ACC112 (cell line): ENCODE results near the gene MAST4.

Source experiments
- H2AFZ ChIP-seq: fragments of 200-600 bp; sonication (generic); one replicate; pipeline ENCODE4 v1.6.0; 2017; ENCODE audit warnings: antibody characterized with exemption, low read length; ENCODE audit not compliant: unreplicated experiment
- H3K27ac ChIP-seq: fragments of 200-600 bp; sonication (generic); 2 replicates; pipeline ENCODE4 v1.5.1; 2014; ENCODE audit warnings: low read depth, mild to moderate bottlenecking, antibody characterized with exemption, low read length, moderate library complexity
- H3K27me3 ChIP-seq: fragments of 200-600 bp; sonication (generic); 2 replicates; pipeline ENCODE4 v1.6.1; 2014; ENCODE audit warnings: mild to moderate bottlenecking, antibody characterized with exemption, low read length, moderate library complexity, mixed read lengths; ENCODE audit not compliant: insufficient read depth
- H3K36me3 ChIP-seq: fragments of 200-600 bp; sonication (generic); 2 replicates; pipeline ENCODE4 v1.6.1; 2016; ENCODE audit warnings: mild to moderate bottlenecking, antibody characterized with exemption, low read length, moderate library complexity, mixed read lengths; ENCODE audit not compliant: insufficient read depth
- H3K4me1 ChIP-seq: fragments of 200-600 bp; sonication (generic); one replicate; pipeline ENCODE4 v1.6.1; 2016; ENCODE audit warnings: low read length, mixed read lengths; ENCODE audit not compliant: insufficient read depth, unreplicated experiment, control insufficient read depth
- H3K4me3 ChIP-seq: fragments of 200-600 bp; sonication (generic); 2 replicates; pipeline ENCODE4 v1.5.1; 2014; ENCODE audit warnings: mild to moderate bottlenecking, low read depth, low read length
- H3K79me2 ChIP-seq: fragments of 200-600 bp; sonication (generic); one replicate; pipeline ENCODE4 v1.6.0; 2016; ENCODE audit warnings: low read length; ENCODE audit not compliant: control insufficient read depth, unreplicated experiment, insufficient read depth

Gene MAST4

DNA sequence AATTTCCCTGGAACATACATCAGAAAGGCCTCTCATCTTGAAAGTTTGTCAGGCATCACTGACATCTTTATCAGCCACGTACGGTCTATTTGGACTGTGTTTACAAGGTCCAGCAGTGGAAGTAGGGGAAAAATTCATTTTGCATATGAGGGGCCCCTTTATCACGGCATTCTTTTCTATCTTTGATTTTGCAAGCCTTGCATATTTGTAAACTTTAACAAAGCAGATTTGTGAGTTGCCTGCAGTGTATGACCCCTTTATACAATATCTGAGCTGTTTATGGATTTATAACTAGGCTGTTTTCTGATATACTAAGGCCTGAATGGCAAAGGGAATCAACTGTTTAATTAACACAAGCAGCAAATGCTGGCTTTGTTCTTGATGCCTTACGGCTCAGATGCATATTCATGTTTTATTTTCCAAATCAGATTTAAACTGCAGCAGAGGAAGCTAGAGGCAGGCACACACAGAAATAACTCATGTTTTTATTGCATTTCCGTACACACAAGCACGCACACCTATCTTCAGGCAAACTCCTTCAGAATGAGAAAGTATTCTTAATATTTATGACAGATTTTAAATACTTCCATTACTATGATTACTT lies 539.3 kb downstream of the MAST4 start:
- no peak overlapping the region for H2AFZ ChIP-seq
- no peak overlapping the region for H3K4me3 ChIP-seq
- H3K27me3 ChIP-seq, result no peaks in the 10 kb centered on the region
- no peaks in the 10 kb centered on the region for H3K4me1 ChIP-seq
- no peaks in the 10 kb centered on the region for H3K79me2 ChIP-seq
- no peaks in the 10 kb centered on the region for H3K36me3 ChIP-seq
- no peak overlapping the region for H3K27ac ChIP-seq

DNA sequence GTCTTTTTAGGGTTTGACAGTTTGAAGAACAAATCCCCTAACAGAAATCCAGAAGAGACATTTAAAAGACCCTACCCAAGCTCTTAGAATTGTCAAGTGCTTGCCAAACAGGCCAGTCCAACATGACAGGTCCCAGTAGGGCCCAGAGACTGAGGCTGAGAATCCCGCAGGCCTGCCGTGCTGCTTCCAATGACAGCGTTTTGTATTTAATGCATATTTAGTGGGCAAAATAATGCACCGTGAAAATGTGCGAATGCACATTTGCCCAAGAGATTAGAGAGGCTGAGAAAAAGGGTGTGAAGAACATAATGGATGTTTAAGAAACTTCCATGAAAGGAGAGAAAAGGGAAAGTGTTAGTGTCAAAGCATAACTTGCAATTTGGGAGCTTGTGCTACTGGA lies 542.8 kb downstream of the MAST4 start:
- H2AFZ ChIP-seq, result no peak overlapping the region
- no peak overlapping the region for H3K4me3 ChIP-seq
- no peaks in the 10 kb centered on the region for H3K27me3 ChIP-seq
- H3K79me2 ChIP-seq, result no peaks in the 10 kb centered on the region
- no peaks in the 10 kb centered on the region for H3K4me1 ChIP-seq
- H3K27ac ChIP-seq, result no peak overlapping the region
- no peaks in the 10 kb centered on the region for H3K36me3 ChIP-seq

DNA sequence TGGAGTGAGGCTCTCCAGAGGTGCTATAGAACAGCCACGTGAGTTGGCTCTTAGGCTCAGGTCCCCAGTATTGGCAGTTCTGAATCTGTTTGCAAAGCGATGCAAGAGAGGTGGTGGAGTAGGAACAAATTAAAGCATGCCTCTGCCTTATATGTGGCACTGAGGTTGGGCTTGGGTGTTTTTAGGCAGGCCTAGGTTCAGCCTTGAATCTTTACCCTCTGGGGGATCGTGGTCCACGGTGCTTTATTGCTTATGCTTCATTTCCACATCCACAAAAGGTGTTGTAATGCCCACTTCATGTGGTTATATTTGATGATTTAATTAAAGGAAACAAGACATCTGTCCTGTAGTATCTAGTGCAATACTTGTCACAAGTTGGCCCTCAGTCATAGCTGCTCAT lies 544.2 kb downstream of the MAST4 start:
- H3K27ac ChIP-seq, result no peak overlapping the region
- no peaks in the 10 kb centered on the region for H3K79me2 ChIP-seq
- no peaks in the 10 kb centered on the region for H3K27me3 ChIP-seq
- peaks cover 2% of the 10 kb centered on the region; the same call in 1 of the 2 replicates for H3K36me3 ChIP-seq
- H2AFZ ChIP-seq, result no peak overlapping the region
- H3K4me1 ChIP-seq, result no peaks in the 10 kb centered on the region
- H3K4me3 ChIP-seq, result no peak overlapping the region

DNA sequence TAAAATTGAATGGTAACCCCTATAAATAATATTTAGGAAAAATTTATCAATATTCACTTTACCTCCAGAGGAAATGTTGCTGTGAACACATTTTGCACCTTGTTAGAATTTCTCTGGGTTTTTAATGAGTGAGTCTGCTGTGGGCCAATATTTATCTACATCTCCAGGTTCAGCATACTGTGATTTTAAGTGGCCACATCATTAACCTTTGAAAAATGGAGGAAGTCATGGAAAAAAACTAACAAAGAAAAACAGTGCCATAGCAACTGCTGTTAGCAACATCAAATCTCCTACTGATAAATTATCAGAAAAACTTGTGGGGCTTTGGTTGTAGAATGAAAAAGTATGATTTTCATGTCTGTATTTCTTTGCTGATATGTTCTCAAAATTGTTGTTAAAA lies 545.5 kb downstream of the MAST4 start:
- no peaks in the 10 kb centered on the region for H3K27me3 ChIP-seq
- no peak overlapping the region for H2AFZ ChIP-seq
- H3K36me3 ChIP-seq, result peaks cover 2% of the 10 kb centered on the region; the same call in 1 of the 2 replicates
- no peaks in the 10 kb centered on the region for H3K79me2 ChIP-seq
- no peak overlapping the region for H3K4me3 ChIP-seq
- no peaks in the 10 kb centered on the region for H3K4me1 ChIP-seq
- H3K27ac ChIP-seq, result no peak overlapping the region

DNA sequence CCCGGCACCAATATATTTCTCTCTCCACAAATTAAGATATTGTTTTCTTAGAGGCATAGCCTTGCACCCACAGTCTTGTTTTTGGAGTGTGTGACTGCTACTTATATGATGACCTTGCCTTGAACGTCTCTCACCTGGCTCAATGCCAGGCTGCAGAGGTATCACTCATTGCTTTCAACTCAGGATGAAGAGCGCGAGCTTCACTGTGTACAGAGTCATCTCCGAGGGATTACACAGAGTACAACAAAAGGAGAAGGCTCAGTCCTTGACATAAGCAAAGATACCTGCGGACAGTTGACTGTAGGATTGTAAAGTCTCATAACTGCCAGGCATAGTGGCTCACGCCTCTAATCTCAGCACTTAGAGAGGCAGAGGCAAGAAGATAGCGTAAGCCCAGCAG lies 546.6 kb downstream of the MAST4 start:
- Histone ChIP-seq H3K79me2 (no peaks in the 10 kb centered on the region), H2AFZ (no peak overlapping the region), H3K27ac (no peak overlapping the region), H3K4me3 (no peak overlapping the region), H3K36me3 (peaks cover 2% of the 10 kb centered on the region; the same call in 1 of the 2 replicates), H3K27me3 (no peaks in the 10 kb centered on the region), H3K4me1 (no peaks in the 10 kb centered on the region)

DNA sequence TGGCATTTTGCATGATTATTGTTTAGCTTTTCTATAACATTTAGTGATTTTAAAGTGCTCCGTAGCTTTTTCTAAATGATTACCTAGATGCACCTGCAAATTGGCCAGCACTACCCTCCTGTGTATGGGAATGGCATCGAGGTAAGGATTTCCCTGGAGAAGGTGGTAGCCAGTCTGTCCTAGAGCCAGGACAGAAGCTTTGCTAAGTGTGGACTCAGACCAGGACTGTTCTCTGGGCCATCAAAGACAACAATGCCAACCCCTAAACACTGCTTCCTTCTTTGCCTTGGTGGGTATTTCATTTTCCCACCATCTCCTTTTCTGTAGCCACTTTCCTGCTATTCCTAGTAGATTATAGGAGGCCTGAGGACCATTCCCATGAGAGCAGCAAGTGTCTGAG lies 547.4 kb downstream of the MAST4 start:
- H3K79me2 ChIP-seq, result no peaks in the 10 kb centered on the region
- H3K27me3 ChIP-seq, result no peaks in the 10 kb centered on the region
- no peak overlapping the region for H3K27ac ChIP-seq
- peaks cover 2% of the 10 kb centered on the region; the same call in 1 of the 2 replicates for H3K36me3 ChIP-seq
- H3K4me1 ChIP-seq, result peaks cover under 1% of the 10 kb centered on the region
- H3K4me3 ChIP-seq, result no peak overlapping the region
- no peak overlapping the region for H2AFZ ChIP-seq

DNA sequence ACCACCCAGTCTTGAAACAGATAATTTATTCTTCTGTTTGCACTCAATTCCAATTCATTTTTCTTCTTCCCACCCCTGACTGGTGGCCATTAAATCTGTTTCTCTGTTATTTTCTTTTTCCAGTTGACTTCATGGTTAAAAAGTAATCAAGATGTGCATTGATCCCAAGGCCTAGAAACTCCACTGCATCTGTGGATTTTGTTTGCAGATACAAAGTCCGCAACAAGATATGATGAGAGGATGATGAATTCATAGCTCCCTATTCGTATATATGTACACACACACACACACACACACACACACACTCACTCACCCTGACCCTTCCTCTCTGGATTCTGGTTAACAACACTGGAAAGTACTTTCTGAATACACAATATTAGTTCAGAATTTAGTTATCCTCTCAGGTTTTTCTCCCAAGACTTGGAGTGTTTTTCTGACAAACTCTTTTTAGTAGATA lies 548.0 kb downstream of the MAST4 start:
- Histone ChIP-seq H2AFZ (no peak overlapping the region), H3K4me3 (no peak overlapping the region), H3K27me3 (no peaks in the 10 kb centered on the region), H3K36me3 (peaks cover 2% of the 10 kb centered on the region; the same call in 1 of the 2 replicates), H3K79me2 (no peaks in the 10 kb centered on the region), H3K4me1 (peaks cover 4% of the 10 kb centered on the region), H3K27ac (no peak overlapping the region)

DNA sequence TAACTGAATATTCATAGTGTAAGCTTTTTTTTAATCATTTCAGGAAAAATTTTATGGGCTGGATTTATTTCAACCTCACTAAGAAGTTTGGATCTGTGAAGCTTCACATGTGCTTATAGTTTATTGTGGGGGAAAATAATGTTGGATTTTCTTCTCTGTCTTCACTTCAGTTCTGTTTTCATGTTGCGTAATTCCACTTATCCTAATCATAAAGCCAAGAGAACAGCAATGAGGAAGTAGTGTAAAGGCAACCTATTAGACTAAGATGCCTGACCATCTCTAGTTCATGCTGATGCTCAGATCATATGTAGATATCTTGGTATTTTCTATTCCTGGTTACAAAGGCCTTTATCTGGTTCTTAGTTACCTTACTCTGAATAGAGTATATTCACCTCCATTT lies 550.4 kb downstream of the MAST4 start:
- Histone ChIP-seq H3K4me1 (peaks cover 4% of the 10 kb centered on the region), H2AFZ (no peak overlapping the region)

DNA sequence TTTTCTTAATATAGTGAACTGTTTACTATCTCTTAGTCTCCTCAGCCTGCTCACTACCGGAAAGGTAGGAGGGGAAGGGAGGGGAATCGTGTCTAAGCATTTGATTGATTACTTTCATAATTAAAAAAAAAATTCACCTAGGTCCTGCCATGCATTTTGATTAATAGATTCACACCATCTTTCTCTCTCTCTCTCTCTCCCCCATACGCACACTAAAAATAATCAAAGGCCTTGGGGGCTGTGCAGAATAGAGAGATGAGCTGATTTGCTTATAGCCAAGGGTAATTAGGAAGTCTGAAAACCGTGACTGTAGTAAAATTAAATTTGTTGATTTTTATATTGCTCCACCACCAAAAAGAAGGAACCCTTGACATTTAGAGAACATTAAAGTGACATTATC lies 550.8 kb downstream of the MAST4 start:
- no peaks in the 10 kb centered on the region for H3K27me3 ChIP-seq
- peaks cover 2% of the 10 kb centered on the region; the same call in 1 of the 2 replicates for H3K36me3 ChIP-seq

More for the DNA sequence above, 550.4 kb downstream of the MAST4 start:
- Histone ChIP-seq H3K27ac (no peak overlapping the region), H3K4me3 (no peak overlapping the region), H3K27me3 (no peaks in the 10 kb centered on the region), H3K79me2 (no peaks in the 10 kb centered on the region), H3K36me3 (peaks cover 2% of the 10 kb centered on the region; the same call in 1 of the 2 replicates)

DNA sequence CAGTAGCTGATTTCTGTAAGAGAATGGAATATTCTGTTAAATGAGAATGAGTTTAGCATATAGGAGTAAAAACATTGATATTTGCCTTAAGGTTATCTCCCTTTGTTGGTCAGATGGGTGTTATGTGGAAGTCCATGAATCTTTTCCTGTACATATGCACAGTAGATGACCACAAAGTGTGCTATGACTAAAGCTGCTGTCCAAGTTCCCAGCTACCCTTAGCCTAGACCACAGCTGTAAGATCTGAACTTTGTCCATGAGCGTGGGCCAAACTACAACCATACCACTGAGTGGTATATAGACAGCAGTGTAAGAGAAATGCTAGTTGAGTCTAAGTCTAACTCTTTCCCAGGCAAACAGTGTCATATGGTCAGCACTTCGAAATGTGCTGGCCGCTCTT lies 551.6 kb downstream of the MAST4 start:
- peaks cover 2% of the 10 kb centered on the region; the same call in 1 of the 2 replicates for H3K36me3 ChIP-seq
- no peaks in the 10 kb centered on the region for H3K27me3 ChIP-seq
- H3K27ac ChIP-seq, result no peak overlapping the region
- H3K4me3 ChIP-seq, result no peak overlapping the region
- H3K79me2 ChIP-seq, result no peaks in the 10 kb centered on the region
- H2AFZ ChIP-seq, result no peak overlapping the region
- peaks cover 4% of the 10 kb centered on the region for H3K4me1 ChIP-seq

More for the DNA sequence above, 550.8 kb downstream of the MAST4 start:
- H3K79me2 ChIP-seq, result no peaks in the 10 kb centered on the region
- H3K4me1 ChIP-seq, result peaks cover 4% of the 10 kb centered on the region
- H3K4me3 ChIP-seq, result no peak overlapping the region
- H3K27ac ChIP-seq, result no peak overlapping the region
- no peak overlapping the region for H2AFZ ChIP-seq
